Natural killer cell (primary cell): Measurements from ENCODE around the gene TBCEL. TPM values are rescaled to one million over a fixed set of nuclear protein-coding genes. Genes with fewer than 3 reads are reported as not detected.

Experiments used
- ATAC-seq, 3 donors: fragments of 150-1000 bp in 2 of 3; fragments of 200-7000 bp in 1 of 3; cut with Tn5 transposase; 1 replicate in 1 of 3; 2 replicates in 2 of 3; pipeline ENCODE4 v1.10.0; 2021; ENCODE audit warnings: mild to moderate bottlenecking in 2 of 3, moderate library complexity in 2 of 3
- DNase-seq, 2 donors: peaks; one replicate each; pipeline versions ENCODE4 v3.0.0 to v3.0.0-alpha.2; 2013 to 2021; ENCODE audit warnings: mixed read lengths in 1 of 2
- H3K27ac ChIP-seq: one replicate; pipeline ENCODE4 v1.5.1; 2013; ENCODE audit warnings: mild to moderate bottlenecking, low read length
- H3K27me3 ChIP-seq: one replicate; pipeline ENCODE4 v1.6.1; 2013; ENCODE audit warnings: low read length; ENCODE audit not compliant: control insufficient read depth, insufficient read depth
- H3K36me3 ChIP-seq: one replicate; pipeline ENCODE4 v1.6.1; 2013; ENCODE audit warnings: low read length; ENCODE audit not compliant: control insufficient read depth, insufficient read depth
- H3K4me1 ChIP-seq: one replicate; pipeline ENCODE4 v1.6.1; 2013; ENCODE audit warnings: low read length; ENCODE audit not compliant: control insufficient read depth, insufficient read depth
- H3K4me3 ChIP-seq: one replicate; pipeline ENCODE4 v1.5.1; 2013; ENCODE audit warnings: low read length
- H3K9me3 ChIP-seq: one replicate; pipeline ENCODE4 v1.6.1; 2013; ENCODE audit warnings: low read length; ENCODE audit not compliant: control insufficient read depth, insufficient read depth
- H3K27ac Mint-ChIP-seq, 2 donors: one replicate each; pipeline ENCODE4 v1.8.0; 2022; ENCODE audit warnings: mild to moderate bottlenecking in 2 of 2, mixed read lengths in 2 of 2, moderate library complexity in 1 of 2
- H3K27me3 Mint-ChIP-seq, 2 donors: one replicate each; pipeline ENCODE4 v1.8.0; 2022; ENCODE audit warnings: low read depth in 2 of 2, mixed read lengths in 2 of 2
- H3K36me3 Mint-ChIP-seq: one replicate; pipeline ENCODE4 v1.8.0; 2022; ENCODE audit warnings: mixed read lengths
- H3K4me1 Mint-ChIP-seq, 2 donors: one replicate each; pipeline ENCODE4 v1.8.0; 2022; ENCODE audit warnings: mixed read lengths in 2 of 2
- H3K4me3 Mint-ChIP-seq: one replicate; pipeline ENCODE4 v1.8.0; 2022; ENCODE audit warnings: mild to moderate bottlenecking, moderate library complexity, mixed read lengths
- H3K9me3 Mint-ChIP-seq, 2 donors: one replicate each; pipeline ENCODE4 v1.8.0; 2022; ENCODE audit warnings: mixed read lengths in 2 of 2
- whole genome bisulfite sequencing: methylation state at CpG from one replicate; pipeline ENCODE4 v1.1.7; 2013; ENCODE audit warnings: missing lambda C conversion rate; ENCODE audit not compliant: insufficient coverage; 5-methylcytosine and 5-hydroxymethylcytosine counted together
- intact Hi-C: fragments of 100-400 bp; cut with micrococcal nuclease; formaldehyde crosslinking; loops from one replicate; pipeline ENCODE4 v1.14.2; 2022
- total RNA-seq, 4 donors: library from RNA; stranded (reverse); fragments of 120-200 nt in 1 of 4; gene quantifications; one replicate each; pipeline versions ENCODE4 v1.2.3 to v1.2.4, GENCODE V29; 2013 to 2022
- TF ChIP-seq, protein P1 (sequence below): fragments of 200-600 bp; IDR thresholded peaks from one replicate; pipeline ENCODE4 v1.8.0; 2022; ENCODE audit warnings: antibody characterized with exemption

Gene TBCEL
- total RNA-seq, 3 donors from 2014 or later (not counting 1 experiment from before 2014, with no cell fraction given) = 34.0 to 40.2 (median 37.9) TPM

DNA sequence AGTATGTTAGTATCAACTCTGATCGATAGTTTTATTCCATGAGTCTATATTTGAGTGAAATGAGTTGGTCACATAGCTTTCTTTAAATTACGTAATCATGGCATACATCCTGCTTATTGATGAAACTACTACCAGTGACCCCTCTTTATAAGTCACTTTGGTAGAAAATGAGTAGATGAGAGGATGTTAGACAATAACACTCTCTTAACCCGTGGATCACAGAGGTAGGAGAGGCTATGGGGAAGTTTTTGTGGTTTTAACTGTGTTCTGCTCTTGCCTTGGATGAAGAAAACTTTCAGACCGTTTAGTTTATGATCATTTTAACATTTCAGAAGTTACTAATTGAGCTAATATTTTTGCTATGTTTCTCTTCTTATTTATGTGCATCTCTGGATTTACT is 34.0 kb downstream of the TBCEL start:
- no peaks in the 10 kb centered on the region for H3K4me1 ChIP-seq
- no peak overlapping the region for H3K4me3 Mint-ChIP-seq
- no peaks in the 10 kb centered on the region for H3K4me1 Mint-ChIP-seq
- DNase-seq (no peak), ATAC-seq (no peak)
- no peak overlapping the region for H3K27ac Mint-ChIP-seq
- H3K9me3 Mint-ChIP-seq = no peaks in the 10 kb centered on the region
- H3K27me3 ChIP-seq = no peaks in the 10 kb centered on the region
- 100% methylated on average over 1 of the region's 4 CpGs for WGBS
- H3K27ac ChIP-seq = no peak overlapping the region
- no peak overlapping the region for H3K4me3 ChIP-seq
- no peaks in the 10 kb centered on the region for H3K9me3 ChIP-seq
- peaks cover 28% of the 10 kb centered on the region for H3K36me3 Mint-ChIP-seq
- H3K36me3 ChIP-seq = peaks cover 45% of the 10 kb centered on the region
- no peaks in the 10 kb centered on the region for H3K27me3 Mint-ChIP-seq
- intact Hi-C loops = no loop called here
- TF ChIP-seq, protein P1, sequence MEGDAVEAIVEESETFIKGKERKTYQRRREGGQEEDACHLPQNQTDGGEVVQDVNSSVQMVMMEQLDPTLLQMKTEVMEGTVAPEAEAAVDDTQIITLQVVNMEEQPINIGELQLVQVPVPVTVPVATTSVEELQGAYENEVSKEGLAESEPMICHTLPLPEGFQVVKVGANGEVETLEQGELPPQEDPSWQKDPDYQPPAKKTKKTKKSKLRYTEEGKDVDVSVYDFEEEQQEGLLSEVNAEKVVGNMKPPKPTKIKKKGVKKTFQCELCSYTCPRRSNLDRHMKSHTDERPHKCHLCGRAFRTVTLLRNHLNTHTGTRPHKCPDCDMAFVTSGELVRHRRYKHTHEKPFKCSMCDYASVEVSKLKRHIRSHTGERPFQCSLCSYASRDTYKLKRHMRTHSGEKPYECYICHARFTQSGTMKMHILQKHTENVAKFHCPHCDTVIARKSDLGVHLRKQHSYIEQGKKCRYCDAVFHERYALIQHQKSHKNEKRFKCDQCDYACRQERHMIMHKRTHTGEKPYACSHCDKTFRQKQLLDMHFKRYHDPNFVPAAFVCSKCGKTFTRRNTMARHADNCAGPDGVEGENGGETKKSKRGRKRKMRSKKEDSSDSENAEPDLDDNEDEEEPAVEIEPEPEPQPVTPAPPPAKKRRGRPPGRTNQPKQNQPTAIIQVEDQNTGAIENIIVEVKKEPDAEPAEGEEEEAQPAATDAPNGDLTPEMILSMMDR = no peak

DNA sequence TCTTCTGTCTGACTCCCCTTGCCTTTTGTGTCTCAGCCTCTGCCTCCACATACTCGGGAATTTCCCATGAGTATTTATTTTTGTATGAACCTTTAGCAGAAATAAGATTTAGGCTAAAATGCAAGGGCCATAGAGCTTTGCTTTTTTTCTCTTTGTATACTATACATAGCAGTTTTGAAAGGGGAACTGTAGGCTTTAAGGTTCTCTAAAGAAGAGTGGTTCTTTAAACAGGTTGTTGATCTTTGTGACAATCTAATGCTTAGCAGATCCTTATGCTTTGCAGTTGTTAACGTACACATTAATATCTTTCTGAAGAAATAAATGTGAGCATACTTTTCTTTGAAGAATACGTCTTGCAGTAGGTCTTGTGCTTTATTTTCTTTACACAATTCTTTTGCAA is 35.0 kb downstream of the TBCEL start:
- H3K27me3 ChIP-seq = no peaks in the 10 kb centered on the region
- Mint-ChIP-seq H3K4me3 (no peak overlapping the region), H3K27ac (no peak overlapping the region), H3K9me3 (no peaks in the 10 kb centered on the region), H3K36me3 (peaks cover 30% of the 10 kb centered on the region), H3K27me3 (no peaks in the 10 kb centered on the region), H3K4me1 (no peaks in the 10 kb centered on the region)
- H3K36me3 ChIP-seq = peaks cover 44% of the 10 kb centered on the region
- H3K4me3 ChIP-seq = no peak overlapping the region
- DNase-seq (no peak), ATAC-seq (no peak)
- WGBS = no CpG with 5 or more reads among the region's 3 CpGs
- no peak overlapping the region for H3K27ac ChIP-seq
- H3K9me3 ChIP-seq = no peaks in the 10 kb centered on the region
- TF ChIP-seq, protein P1 = no peak
- intact Hi-C loops = no loop called here
- no peaks in the 10 kb centered on the region for H3K4me1 ChIP-seq

DNA sequence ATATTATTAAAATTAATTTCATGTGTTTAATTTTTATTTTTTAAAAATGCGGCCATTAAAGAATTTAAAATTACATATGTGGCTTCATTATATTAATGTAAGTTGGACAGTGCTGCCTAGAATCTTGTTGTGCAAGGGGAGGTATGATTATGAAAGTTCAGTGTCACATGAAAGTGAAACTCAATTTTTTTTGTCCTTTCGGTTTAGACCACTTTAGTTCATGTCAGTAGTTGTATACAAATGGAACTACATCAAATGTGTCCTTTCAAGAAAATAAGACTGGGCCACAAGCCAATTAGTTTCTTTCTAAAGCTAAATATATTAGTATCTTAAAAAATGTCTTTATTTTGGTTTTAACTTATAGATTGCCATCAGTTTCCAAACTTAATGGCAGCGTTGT is 35.7 kb downstream of the TBCEL start:
- peaks cover 31% of the 10 kb centered on the region for H3K36me3 Mint-ChIP-seq
- intact Hi-C loops = no loop called here
- H3K27ac Mint-ChIP-seq = no peak overlapping the region
- no peaks in the 10 kb centered on the region for H3K9me3 ChIP-seq
- H3K27me3 ChIP-seq = no peaks in the 10 kb centered on the region
- peaks cover 38% of the 10 kb centered on the region for H3K36me3 ChIP-seq
- H3K4me3 ChIP-seq = no peak overlapping the region
- no peak for DNase-seq
- ATAC-seq = peak; percentile 68 to 81 (median 69)
- H3K27ac ChIP-seq = no peak overlapping the region
- TF ChIP-seq, protein P1 = no peak
- H3K4me1 Mint-ChIP-seq = no peaks in the 10 kb centered on the region
- H3K9me3 Mint-ChIP-seq = no peaks in the 10 kb centered on the region
- no peaks in the 10 kb centered on the region for H3K4me1 ChIP-seq
- WGBS = 60% methylated on average over 2 of the region's 3 CpGs
- no peak overlapping the region for H3K4me3 Mint-ChIP-seq
- H3K27me3 Mint-ChIP-seq = no peaks in the 10 kb centered on the region

DNA sequence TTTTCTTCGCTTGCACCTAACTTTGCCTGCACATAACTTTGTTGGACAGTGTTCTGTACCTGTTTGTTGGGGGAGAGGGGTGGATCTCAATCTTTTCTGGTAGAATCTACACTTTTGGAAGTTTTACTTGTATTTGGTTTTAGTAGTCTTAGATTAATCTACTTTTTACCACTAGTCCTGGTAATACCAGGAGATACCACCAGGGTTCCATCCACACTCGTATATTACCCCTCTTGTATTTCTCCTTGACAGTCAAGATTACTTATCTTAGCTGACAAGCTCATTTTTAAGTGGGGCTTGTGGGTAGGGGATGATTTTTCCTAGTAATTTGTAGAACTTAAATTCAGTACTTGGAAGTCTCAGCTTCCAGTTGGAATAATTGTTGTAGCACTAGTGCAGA is 39.8 kb downstream of the TBCEL start:
- WGBS = no CpG with 5 or more reads among the region's 2 CpGs
- TF ChIP-seq, protein P1 = peak; percentile 36
- intact Hi-C loops = no loop called here
- Histone ChIP-seq H3K4me1 (no peaks in the 10 kb centered on the region), H3K27me3 (no peaks in the 10 kb centered on the region), H3K36me3 (peaks cover 31% of the 10 kb centered on the region), H3K27ac (no peak overlapping the region), H3K9me3 (no peaks in the 10 kb centered on the region), H3K4me3 (no peak overlapping the region)
- H3K9me3 Mint-ChIP-seq = no peaks in the 10 kb centered on the region
- H3K36me3 Mint-ChIP-seq = peaks cover 16% of the 10 kb centered on the region
- H3K27me3 Mint-ChIP-seq = no peaks in the 10 kb centered on the region
- DNase-seq (peak in 1 of 2 donors; percentile 10), ATAC-seq (no peak)
- H3K4me1 Mint-ChIP-seq = no peaks in the 10 kb centered on the region
- H3K4me3 Mint-ChIP-seq = no peak overlapping the region
- no peak overlapping the region for H3K27ac Mint-ChIP-seq
